ENCODE results near the gene RPS6KA2.

RPS6KA2 gene

GRCh38 chr6:166516251-166516884 is 110.7 kb downstream of the RPS6KA2 start:
- TF ChIP-seq ZNF274 (IDR thresholded peaks at IDR 0.05; ENCODE audit: low read depth, low read length), result no peak
- no peak overlapping the region for H3K4me3 ChIP-seq (ENCODE audit: low read length)

GRCh38 chr6:166515072-166515810 is 111.8 kb downstream of the RPS6KA2 start:
- H3K4me3 ChIP-seq (ENCODE audit: low read length), result no peak overlapping the region
- no peak for TF ChIP-seq ZNF274 (IDR thresholded peaks at IDR 0.05; ENCODE audit: low read depth, low read length)

GRCh38 chr6:166514196-166514595 is 112.9 kb downstream of the RPS6KA2 start:
- no peak overlapping the region for H3K4me3 ChIP-seq (ENCODE audit: low read length)
- TF ChIP-seq ZNF274 (IDR thresholded peaks at IDR 0.05; ENCODE audit: low read depth, low read length), result no peak

DNA sequence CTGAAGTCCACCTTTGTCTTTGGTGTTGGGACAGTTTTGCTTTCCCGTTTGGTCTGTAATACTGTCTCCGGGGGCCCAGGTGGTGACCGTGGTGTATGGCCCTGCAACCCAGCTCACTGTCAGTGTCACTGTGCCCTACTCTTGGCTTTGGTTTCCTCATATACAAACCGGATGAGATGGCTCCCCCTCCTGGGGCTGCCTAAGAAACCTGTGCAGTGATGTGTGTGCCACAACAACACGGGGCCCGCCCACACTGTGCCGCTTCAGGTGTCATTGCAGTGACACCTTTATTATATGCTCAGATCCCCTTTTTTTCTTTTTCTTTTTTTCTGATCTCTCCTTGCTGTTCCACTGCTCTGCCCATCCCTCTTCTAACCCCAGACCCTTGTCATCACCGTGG is 114.5 kb downstream of the RPS6KA2 start:
- TF ChIP-seq ZNF274 (IDR thresholded peaks at IDR 0.05; ENCODE audit: low read depth, low read length), result no peak

DNA sequence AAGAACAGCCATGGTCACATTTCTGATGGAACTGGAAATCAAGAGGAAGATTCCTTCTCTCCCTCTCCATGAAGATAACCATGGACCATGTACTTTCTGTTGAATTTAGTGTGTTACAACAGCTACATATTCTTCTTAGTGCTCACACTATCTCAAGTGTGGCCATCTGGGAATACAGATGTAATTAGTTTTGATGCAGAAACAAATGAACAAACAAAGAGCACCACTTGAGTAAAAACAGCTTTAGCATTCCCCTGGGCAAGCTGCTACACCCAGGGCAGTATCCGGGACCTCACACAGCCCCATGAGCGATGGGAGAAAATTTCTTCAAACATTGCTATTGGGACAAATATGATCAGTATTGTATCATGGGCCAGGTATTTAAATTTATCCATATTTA is 115.7 kb downstream of the RPS6KA2 start:
- no peak overlapping the region for H3K4me3 ChIP-seq (ENCODE audit: low read length)
- TF ChIP-seq ZNF274 (IDR thresholded peaks at IDR 0.05; ENCODE audit: low read depth, low read length), result no peak

More for the DNA sequence above, 114.5 kb downstream of the RPS6KA2 start:
- H3K4me3 ChIP-seq (ENCODE audit: low read length), result no peak overlapping the region

DNA sequence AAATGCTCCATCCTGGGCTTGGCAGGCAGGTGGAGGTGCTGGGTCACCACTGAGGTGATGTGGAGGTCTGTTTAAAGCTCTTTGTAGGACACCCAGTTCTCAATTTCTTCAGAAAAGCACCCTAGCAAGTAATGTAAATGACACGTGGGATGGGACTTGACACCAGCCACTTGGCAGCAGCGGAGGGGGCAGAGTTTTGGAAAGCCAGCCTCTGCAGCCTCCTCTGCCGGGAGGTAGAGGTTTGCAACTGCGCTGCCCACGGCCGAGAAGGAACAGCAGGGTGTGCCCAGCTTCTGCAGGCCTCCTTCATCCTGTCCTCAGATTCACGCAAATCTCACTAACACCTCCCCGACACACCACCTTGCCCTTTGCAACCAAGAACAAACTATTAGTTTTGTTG is 117.9 kb downstream of the RPS6KA2 start:
- no peak for TF ChIP-seq ZNF274 (IDR thresholded peaks at IDR 0.05; ENCODE audit: low read depth, low read length)
- H3K4me3 ChIP-seq (ENCODE audit: low read length), result no peak overlapping the region

GRCh38 chr6:166508726-166509125 is 118.3 kb downstream of the RPS6KA2 start:
- no peak overlapping the region for H3K4me3 ChIP-seq (ENCODE audit: low read length)
- TF ChIP-seq ZNF274 (IDR thresholded peaks at IDR 0.05; ENCODE audit: low read depth, low read length), result no peak

- no peak overlapping the region for H3K4me3 ChIP-seq (ENCODE audit: low read length)
- TF ChIP-seq ZNF274 (IDR thresholded peaks at IDR 0.05; ENCODE audit: low read depth, low read length), result no peak
Observed at GRCh38 chr6:166507809-166508564, 119.1 kb downstream of the RPS6KA2 start.

GRCh38 chr6:166507380-166507779 is 119.7 kb downstream of the RPS6KA2 start:
- no peak for TF ChIP-seq ZNF274 (IDR thresholded peaks at IDR 0.05; ENCODE audit: low read depth, low read length)
- H3K4me3 ChIP-seq (ENCODE audit: low read length), result no peak overlapping the region

DNA sequence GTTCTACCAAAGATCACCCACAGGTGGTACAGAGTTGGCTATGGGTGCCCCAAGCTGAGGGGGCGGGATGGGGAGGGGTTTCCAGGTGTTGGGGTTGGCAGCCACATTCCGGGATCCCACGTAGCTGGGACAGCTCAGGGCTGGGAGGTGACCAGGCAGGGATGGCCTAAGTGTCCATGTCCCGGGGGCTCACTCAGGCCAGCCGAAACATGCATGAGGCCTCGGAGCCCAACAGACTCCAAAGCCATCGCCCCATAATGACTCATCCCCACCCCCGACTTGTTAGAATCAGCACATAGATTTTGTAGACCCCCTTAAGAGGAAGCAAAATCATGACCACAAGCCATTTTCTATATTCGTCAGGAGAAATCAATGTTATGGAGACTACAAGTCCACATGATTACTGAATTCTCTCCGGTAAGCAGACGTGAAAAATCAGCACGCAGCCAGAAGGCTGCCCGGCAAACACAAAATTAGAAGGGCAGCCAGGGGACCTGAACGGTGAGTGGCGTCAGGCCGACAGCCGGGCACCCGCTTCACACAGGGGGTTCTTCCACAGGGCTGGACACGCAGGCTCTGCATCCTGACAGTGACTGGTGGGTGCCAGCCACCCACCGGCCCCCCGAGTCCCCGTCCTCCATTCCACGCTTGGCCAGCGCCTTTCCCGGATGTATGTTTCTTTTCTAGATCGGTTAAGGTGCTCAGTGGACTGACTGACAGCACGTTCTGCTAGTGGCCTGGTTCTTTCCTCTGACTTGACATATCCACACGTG is 121.7 kb downstream of the RPS6KA2 start:
- no peak overlapping the region for H3K4me3 ChIP-seq (ENCODE audit: low read length)
- TF ChIP-seq ZNF274 (IDR thresholded peaks at IDR 0.05; ENCODE audit: low read depth, low read length), result no peak

- H3K4me3 ChIP-seq (ENCODE audit: low read length), result no peak overlapping the region
- no peak for TF ChIP-seq ZNF274 (IDR thresholded peaks at IDR 0.05; ENCODE audit: low read depth, low read length)
Observed at GRCh38 chr6:166504100-166504499, 123.0 kb downstream of the RPS6KA2 start.

- no peak overlapping the region for H3K4me3 ChIP-seq (ENCODE audit: low read length)
- TF ChIP-seq ZNF274 (IDR thresholded peaks at IDR 0.05; ENCODE audit: low read depth, low read length), result no peak
Observed at GRCh38 chr6:166503167-166503744, 123.8 kb downstream of the RPS6KA2 start.

DNA sequence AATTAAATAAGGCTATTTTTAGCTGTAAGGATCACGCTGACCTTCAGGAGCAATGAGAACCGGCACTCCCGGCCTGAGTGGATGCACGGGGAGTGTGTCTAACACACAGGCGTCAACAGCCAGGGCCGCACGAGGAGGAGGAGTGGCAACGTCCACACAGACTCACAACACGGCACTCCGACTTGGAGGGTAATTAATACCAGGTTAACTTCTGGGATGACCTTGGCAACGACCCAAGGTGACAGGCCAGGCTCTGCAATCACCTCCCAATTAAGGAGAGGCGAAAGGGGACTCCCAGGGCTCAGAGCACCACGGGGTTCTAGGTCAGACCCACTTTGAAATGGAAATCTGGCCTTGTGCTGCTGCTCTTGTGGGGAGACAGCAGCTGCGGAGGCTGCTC is 124.6 kb downstream of the RPS6KA2 start:
- H3K4me3 ChIP-seq (ENCODE audit: low read length), result no peak overlapping the region
- TF ChIP-seq ZNF274 (IDR thresholded peaks at IDR 0.05; ENCODE audit: low read depth, low read length), result no peak

GRCh38 chr6:166501246-166501645 is 125.8 kb downstream of the RPS6KA2 start:
- no peak for TF ChIP-seq ZNF274 (IDR thresholded peaks at IDR 0.05; ENCODE audit: low read depth, low read length)
- H3K4me3 ChIP-seq (ENCODE audit: low read length), result no peak overlapping the region
